Measurements from ENCODE around the gene MTCH1.

Gene MTCH1

DNA sequence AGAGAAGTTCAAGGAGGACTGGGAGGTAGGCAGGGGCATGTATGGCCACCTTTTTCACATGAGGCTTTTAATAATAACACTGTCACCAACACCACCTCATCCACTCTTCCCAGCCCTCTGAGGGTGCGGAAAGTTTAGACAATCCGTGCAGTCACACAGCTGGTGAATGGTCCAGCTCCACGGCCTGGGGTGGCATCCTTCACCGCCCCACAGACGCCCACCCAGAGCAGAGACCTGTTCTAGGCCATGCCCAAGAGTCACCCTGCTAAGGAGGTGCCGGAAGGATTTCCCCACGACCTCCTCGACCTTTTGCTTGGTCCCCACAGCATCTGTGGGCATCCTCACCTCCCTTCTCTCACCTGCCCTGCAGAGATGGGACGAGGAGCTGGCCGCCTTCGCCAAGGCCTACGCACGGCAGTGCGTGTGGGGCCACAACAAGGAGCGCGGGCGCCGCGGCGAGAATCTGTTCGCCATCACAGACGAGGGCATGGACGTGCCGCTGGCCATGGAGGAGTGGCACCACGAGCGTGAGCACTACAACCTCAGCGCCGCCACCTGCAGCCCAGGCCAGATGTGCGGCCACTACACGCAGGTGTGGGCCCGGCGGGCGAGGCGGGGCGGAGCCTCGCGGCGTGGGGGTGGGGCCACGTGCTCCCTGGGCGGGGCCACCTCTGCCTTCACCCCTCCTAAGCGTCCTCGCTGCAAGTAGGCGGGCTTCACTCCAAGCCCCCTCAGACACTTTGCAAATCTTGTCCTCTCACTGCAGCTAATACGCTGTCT, 27.0 kb downstream of the MTCH1 start:
- TF ChIP-seq, protein P1, sequence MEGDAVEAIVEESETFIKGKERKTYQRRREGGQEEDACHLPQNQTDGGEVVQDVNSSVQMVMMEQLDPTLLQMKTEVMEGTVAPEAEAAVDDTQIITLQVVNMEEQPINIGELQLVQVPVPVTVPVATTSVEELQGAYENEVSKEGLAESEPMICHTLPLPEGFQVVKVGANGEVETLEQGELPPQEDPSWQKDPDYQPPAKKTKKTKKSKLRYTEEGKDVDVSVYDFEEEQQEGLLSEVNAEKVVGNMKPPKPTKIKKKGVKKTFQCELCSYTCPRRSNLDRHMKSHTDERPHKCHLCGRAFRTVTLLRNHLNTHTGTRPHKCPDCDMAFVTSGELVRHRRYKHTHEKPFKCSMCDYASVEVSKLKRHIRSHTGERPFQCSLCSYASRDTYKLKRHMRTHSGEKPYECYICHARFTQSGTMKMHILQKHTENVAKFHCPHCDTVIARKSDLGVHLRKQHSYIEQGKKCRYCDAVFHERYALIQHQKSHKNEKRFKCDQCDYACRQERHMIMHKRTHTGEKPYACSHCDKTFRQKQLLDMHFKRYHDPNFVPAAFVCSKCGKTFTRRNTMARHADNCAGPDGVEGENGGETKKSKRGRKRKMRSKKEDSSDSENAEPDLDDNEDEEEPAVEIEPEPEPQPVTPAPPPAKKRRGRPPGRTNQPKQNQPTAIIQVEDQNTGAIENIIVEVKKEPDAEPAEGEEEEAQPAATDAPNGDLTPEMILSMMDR (IDR thresholded peaks at IDR 0.05; ENCODE audit: extremely low read depth, missing control alignments) = no peak
- no peak for DNase-seq (ENCODE audit: low spot score)

DNA sequence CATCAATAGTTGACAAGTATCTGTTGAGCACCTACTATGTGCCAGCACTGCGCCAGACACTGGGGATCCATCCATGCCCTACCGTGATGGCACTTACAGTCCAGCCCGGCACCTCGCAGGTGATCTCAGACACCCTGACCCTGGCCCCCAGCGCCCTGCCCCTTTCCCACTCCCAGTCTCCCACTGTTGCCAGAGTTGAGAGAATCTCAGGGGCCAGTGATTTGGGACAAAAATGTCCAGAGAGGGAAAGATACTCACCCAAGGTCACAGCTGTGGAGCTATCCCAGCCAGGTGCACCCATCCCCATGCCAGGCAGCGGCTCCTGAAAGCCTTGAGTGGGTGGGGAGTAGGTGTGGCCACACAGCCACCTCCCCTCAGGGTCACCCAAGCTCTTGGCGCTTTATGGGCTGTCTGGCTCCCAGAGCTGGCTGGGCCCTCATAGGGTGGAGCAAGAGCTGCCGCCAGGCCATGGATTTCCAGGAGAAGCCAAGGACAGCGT, 28.2 kb downstream of the MTCH1 start:
- TF ChIP-seq, protein P1 (IDR thresholded peaks at IDR 0.05; ENCODE audit: extremely low read depth, missing control alignments) = no peak
- DNase-seq (ENCODE audit: low spot score) = no peak

DNA sequence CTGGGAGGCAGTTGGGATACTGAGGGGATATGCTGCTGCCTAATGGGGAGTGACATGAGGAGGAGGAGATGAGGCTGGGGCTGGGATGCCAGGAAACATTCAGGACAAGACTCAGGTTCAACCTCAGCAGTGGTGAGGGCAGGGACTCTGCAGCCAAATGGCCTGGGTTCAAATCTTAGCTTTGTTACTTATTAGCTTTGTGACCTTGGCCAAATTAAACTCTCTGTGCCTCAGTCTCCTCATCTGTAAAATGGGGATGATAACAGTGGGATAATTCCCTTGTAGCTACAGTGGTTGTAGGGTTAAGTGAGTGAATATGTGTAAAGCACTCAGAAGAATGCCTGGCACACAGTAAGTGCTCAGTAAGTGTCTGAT, 29.6 kb downstream of the MTCH1 start:
- TF ChIP-seq, protein P1 (IDR thresholded peaks at IDR 0.05; ENCODE audit: extremely low read depth, missing control alignments) = no peak
- DNase-seq (ENCODE audit: low spot score) = no peak

GRCh38 chr6:36955671-36956445, 30.1 kb downstream of the MTCH1 start:
- TF ChIP-seq, protein P1 (IDR thresholded peaks at IDR 0.05; ENCODE audit: extremely low read depth, missing control alignments) = no peak
- DNase-seq (ENCODE audit: low spot score) = no peak

DNA sequence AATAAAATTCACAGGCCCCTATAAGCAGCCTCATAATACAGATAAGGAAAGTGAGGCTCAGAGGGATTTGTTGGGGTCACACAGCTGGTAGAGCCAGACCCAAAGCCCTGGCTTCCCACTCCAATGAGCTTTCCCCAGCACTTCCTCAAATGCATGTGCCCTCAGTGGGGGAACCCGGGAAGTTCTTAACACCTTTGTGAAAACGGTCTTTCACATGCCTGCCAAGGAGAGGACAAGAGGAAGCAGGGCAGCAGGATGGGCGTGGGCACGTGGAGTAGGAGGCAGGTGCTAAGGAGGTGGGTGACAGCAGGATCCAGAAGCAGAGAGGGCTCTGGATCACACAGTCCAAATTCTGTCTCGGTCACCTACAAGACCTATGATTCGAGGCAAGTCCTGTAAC, 30.9 kb downstream of the MTCH1 start:
- TF ChIP-seq, protein P1 (IDR thresholded peaks at IDR 0.05; ENCODE audit: extremely low read depth, missing control alignments) = no peak
- no peak for DNase-seq (ENCODE audit: low spot score)

DNA sequence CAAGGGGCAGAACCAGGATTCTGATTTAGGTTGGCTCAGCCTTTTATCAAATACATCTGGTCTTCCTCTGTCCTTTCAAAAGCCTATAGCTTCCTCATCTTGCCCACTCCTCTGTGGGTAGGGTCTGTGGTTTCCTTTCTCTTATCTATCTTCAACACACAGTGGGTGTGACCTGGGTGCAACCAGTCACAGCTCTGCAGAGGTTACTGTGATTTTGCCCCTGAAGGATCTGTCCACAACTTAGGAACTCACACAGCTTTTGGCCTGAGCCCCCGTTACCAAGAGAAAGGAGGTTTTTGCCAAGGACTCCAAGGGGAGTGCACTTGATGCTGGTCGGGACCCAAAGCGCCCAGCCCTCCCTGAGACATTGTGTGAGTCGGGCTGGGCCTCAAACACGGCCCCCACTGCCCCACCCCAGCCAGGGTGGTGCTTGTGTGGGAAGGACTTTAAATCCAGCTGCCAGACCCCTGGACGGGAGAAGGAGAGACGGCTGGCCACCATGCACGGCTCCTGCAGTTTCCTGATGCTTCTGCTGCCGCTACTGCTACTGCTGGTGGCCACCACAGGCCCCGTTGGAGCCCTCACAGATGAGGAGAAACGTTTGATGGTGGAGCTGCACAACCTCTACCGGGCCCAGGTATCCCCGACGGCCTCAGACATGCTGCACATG, 31.6 kb downstream of the MTCH1 start, which contains the start of gene PI16:
Gene PI16 (plus strand): TSS at position 477 of the 670 bp plus-strand sequence. CDS start 23 bp downstream, at position 500.
- TF ChIP-seq, protein P1 (IDR thresholded peaks at IDR 0.05; ENCODE audit: extremely low read depth, missing control alignments) = no peak
- DNase-seq (ENCODE audit: low spot score) = no peak
